ENCODE measurements around the gene SLC22A9. TPM values are rescaled to one million over a fixed set of nuclear protein-coding genes. Genes with fewer than 3 reads are reported as not detected.

The SLC22A9 gene
- total RNA-seq, 2 experiments from 2014 or later = not detected

Other genes starting within 250 kb of the SLC22A9 start
- not detected for gene SLC22A24, start 225.6 kb upstream of the SLC22A9 start, total RNA-seq
- gene SLC22A25, start 126.2 kb upstream of the SLC22A9 start, total RNA-seq = not detected
- gene PLAAT5, start 121.4 kb downstream of the SLC22A9 start, total RNA-seq = not detected
- not detected for gene LGALS12, start 136.3 kb downstream of the SLC22A9 start, total RNA-seq
- gene PLAAT4, start 167.0 kb downstream of the SLC22A9 start, total RNA-seq = 100 to 1,000 TPM; 136 to 137 TPM
- gene PLAAT2, start 193.6 kb downstream of the SLC22A9 start, total RNA-seq = under 1 TPM in 1 of 2 experiments, not detected in 1; 0.29 TPM
- gene PLAAT3, start 244.6 kb downstream of the SLC22A9 start, total RNA-seq = 1 to 10 TPM; 1.3 to 1.9 TPM

Measured in activated CD4-positive, alpha-beta T cell treated with anti-CD3 and anti-CD28 coated beads, Interleukin-2, amount 10 ng/mL, durations not matched to agents 7 days and 5 days (primary cell).